ENCODE measurements around the gene SH3PXD2A.

SH3PXD2A gene

DNA sequence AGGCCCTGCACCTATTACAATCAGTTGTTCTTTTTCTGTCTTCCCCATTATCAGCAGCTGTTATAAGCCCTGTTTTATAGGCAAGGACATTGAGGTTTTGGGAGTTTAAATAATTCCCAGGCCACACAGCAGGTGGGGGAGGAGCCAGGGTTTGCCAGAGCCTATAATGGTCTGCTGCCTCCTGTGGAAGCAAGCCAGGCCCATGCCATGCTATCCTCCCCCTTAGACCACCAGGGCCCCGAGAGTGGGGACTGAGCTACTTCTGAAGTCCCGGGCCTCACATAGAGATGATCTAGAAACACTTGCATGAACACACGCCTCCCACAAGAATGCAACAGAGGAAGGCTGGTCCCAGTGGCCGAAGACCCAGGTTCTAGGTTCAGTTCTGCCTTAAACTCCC, 141.7 kb downstream of the SH3PXD2A start:
- no peak overlapping the region for H3K27ac ChIP-seq (ENCODE audit: low read length)
- peaks cover 7% of the 10 kb centered on the region for H3K4me1 ChIP-seq (ENCODE audit: control insufficient read depth, insufficient read depth, low read length)
- no peaks in the 10 kb centered on the region for H3K27me3 ChIP-seq (ENCODE audit: control insufficient read depth in 1 of 2, insufficient read depth in 2 of 2, low read length in 2 of 2)
- H3K9ac ChIP-seq (ENCODE audit: low read length in 2 of 2), result no peak overlapping the region
- H3K4me3 ChIP-seq (ENCODE audit: low read length in 2 of 2), result no peak overlapping the region
- peaks cover 0 to 2% of the 10 kb centered on the region in 2 donors for H3K36me3 ChIP-seq (ENCODE audit: control insufficient read depth in 2 of 2, insufficient read depth in 2 of 2, low read length in 2 of 2)
- H3K9me3 ChIP-seq (ENCODE audit: control insufficient read depth in 2 of 2, low read length in 2 of 2), result no peaks in the 10 kb centered on the region

DNA sequence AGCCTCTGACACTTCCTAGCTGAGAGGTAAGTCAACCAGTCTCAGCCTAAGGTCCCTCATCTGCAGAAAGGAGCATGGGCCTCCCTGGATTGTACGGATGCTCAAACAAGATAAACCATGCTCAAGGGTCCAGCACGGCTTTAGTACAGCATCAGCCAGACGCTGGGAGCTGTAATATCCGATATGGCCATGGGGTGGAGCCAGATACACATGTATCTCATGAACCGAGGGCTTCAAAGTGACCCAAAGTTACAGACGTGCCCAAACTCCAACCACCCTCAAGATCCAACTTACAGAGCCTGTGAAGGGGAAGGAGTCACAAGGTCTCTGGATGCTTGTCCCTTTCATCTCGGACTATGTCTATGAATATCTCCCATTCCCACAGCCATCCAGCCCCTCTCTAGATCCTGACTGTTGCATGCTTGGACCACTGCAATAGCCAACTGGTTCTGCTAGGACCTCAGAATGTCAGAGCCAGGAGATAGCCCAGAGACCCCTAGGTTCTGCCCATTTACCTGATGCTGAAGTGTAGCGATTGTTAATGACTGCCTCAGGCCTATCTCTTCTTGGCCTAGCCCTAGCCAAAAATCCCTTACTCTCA, 142.4 kb downstream of the SH3PXD2A start:
- Histone ChIP-seq H3K27me3 (ENCODE audit: control insufficient read depth in 1 of 2, insufficient read depth in 2 of 2, low read length in 2 of 2) (no peaks in the 10 kb centered on the region), H3K27ac (ENCODE audit: low read length) (no peak overlapping the region), H3K4me3 (ENCODE audit: low read length in 2 of 2) (no peak overlapping the region), H3K4me1 (ENCODE audit: control insufficient read depth, insufficient read depth, low read length) (peaks cover 7% of the 10 kb centered on the region), H3K36me3 (ENCODE audit: control insufficient read depth in 2 of 2, insufficient read depth in 2 of 2, low read length in 2 of 2) (peaks cover 0 to 2% of the 10 kb centered on the region in 2 donors), H3K9me3 (ENCODE audit: control insufficient read depth in 2 of 2, low read length in 2 of 2) (no peaks in the 10 kb centered on the region), H3K9ac (ENCODE audit: low read length in 2 of 2) (no peak overlapping the region)

DNA sequence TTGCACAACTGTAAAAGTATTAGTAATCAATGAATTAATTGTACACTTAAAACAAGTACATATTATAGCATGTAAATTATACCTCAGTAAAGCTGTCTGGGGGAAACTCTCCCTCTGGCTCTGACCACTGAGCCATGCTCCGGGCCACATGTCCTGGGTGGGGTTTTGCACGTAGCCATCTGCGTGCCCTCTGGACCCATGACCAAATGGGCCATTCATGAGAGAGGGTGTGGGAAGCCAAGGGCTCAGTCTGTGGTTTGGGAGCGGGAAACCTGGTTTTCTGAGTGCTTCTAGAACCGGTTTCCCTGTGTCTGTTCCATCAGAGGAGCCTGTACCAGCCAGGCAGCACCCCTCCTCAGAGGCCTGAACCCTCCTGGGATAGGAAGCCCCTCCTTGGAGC, 143.2 kb downstream of the SH3PXD2A start:
- peaks cover 0 to 2% of the 10 kb centered on the region in 2 donors for H3K36me3 ChIP-seq (ENCODE audit: control insufficient read depth in 2 of 2, insufficient read depth in 2 of 2, low read length in 2 of 2)
- no peaks in the 10 kb centered on the region for H3K27me3 ChIP-seq (ENCODE audit: control insufficient read depth in 1 of 2, insufficient read depth in 2 of 2, low read length in 2 of 2)
- H3K4me1 ChIP-seq (ENCODE audit: control insufficient read depth, insufficient read depth, low read length), result peaks cover 7% of the 10 kb centered on the region
- H3K27ac ChIP-seq (ENCODE audit: low read length), result no peak overlapping the region
- H3K9ac ChIP-seq (ENCODE audit: low read length in 2 of 2), result no peak overlapping the region
- no peaks in the 10 kb centered on the region for H3K9me3 ChIP-seq (ENCODE audit: control insufficient read depth in 2 of 2, low read length in 2 of 2)
- H3K4me3 ChIP-seq (ENCODE audit: low read length in 2 of 2), result no peak overlapping the region

DNA sequence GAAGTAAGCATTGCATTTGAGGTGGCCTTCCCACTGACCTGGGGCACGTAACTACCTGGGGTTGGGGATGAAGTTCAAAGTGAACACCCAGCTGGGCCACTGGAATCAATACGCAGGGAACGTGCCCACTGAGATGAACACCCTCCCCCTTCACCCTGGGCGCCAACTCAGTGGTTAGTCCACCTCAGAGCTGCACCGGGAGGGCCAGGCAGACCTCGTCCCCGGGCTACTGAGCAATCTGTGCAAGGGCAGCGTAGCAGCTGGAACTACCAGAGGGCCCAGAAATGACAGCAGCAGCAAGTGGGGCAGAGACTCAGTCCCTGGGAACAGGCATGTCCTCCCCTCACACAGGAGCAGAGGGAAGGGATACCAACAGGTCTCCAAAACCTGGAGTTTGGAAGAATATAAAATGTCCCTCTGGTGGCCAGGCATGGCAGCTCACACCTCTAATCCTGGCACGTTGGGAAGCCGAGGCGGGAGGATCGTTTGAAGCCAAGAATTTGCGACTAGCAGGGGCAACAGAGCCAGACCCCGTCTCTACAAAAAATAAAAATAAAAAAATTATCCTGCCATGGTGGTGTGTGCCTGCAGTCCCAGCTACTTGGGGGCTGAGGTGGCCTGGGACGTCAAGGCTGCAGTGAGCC, 143.9 kb downstream of the SH3PXD2A start:
- Histone ChIP-seq H3K27me3 (ENCODE audit: control insufficient read depth in 1 of 2, insufficient read depth in 2 of 2, low read length in 2 of 2) (no peaks in the 10 kb centered on the region), H3K4me1 (ENCODE audit: control insufficient read depth, insufficient read depth, low read length) (peaks cover 7% of the 10 kb centered on the region)

DNA sequence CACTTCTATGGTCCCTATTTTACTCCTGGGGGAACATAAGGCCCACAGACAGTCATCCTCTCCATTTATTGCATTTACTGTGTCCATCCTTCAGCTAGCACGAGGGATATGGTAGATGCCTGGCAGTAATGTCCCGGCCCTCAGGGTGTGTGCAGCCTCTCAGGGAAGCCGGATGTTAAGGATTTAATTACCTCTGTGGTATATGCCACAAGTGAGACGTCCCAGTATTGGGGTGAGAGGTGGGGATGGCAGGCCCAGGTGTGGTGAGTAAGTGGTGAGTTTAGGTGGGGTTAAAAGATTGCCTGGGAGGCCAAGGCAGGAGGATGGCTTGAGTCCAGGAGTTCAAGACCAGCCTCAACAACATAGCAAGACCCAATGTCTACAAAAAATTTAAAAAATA, 144.9 kb downstream of the SH3PXD2A start:
- H3K27me3 ChIP-seq (ENCODE audit: control insufficient read depth in 1 of 2, insufficient read depth in 2 of 2, low read length in 2 of 2), result no peaks in the 10 kb centered on the region
- peaks cover 7% of the 10 kb centered on the region for H3K4me1 ChIP-seq (ENCODE audit: control insufficient read depth, insufficient read depth, low read length)
- no peak overlapping the region for H3K27ac ChIP-seq (ENCODE audit: low read length)
- H3K4me3 ChIP-seq (ENCODE audit: low read length in 2 of 2), result no peak overlapping the region
- H3K9me3 ChIP-seq (ENCODE audit: control insufficient read depth in 2 of 2, low read length in 2 of 2), result no peaks in the 10 kb centered on the region
- H3K9ac ChIP-seq (ENCODE audit: low read length in 2 of 2), result no peak overlapping the region
- H3K36me3 ChIP-seq (ENCODE audit: control insufficient read depth in 2 of 2, insufficient read depth in 2 of 2, low read length in 2 of 2), result no peaks in the 10 kb centered on the region

More for the DNA sequence above, 143.9 kb downstream of the SH3PXD2A start:
- Histone ChIP-seq H3K36me3 (ENCODE audit: control insufficient read depth in 2 of 2, insufficient read depth in 2 of 2, low read length in 2 of 2) (no peaks in the 10 kb centered on the region), H3K9me3 (ENCODE audit: control insufficient read depth in 2 of 2, low read length in 2 of 2) (no peaks in the 10 kb centered on the region), H3K27ac (ENCODE audit: low read length) (no peak overlapping the region), H3K9ac (ENCODE audit: low read length in 2 of 2) (no peak overlapping the region), H3K4me3 (ENCODE audit: low read length in 2 of 2) (no peak overlapping the region)

DNA sequence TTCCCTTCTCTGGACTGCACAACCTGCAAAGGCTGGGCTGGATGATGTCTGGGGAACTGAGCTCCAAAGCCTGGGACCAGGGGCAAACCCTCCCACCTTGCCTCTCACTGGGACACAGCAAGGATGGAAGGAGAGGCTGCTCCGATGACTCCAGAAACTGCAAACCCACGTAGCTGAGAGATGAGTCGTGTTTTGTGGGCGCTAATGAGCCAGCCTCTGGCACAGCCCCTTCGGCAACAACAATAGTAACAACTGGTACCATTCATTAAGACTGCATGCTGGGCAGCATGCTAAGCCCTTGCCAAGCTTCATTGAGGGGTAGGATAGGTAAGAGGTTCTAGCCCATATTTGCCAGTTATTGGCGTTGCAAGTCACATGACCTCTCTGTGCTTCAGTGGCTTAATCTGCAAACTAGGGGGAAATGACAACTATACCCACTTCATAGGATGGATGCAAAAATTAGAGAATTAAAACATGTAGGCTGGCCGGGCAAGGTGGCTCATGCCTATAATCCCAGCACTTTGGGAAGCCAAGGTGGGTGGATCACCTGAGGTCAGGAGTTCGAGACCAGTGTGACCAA, 145.9 kb downstream of the SH3PXD2A start:
- Histone ChIP-seq H3K4me3 (ENCODE audit: low read length in 2 of 2) (no peak overlapping the region), H3K9me3 (ENCODE audit: control insufficient read depth in 2 of 2, low read length in 2 of 2) (no peaks in the 10 kb centered on the region), H3K27me3 (ENCODE audit: control insufficient read depth in 1 of 2, insufficient read depth in 2 of 2, low read length in 2 of 2) (no peaks in the 10 kb centered on the region), H3K4me1 (ENCODE audit: control insufficient read depth, insufficient read depth, low read length) (peaks cover 7% of the 10 kb centered on the region), H3K36me3 (ENCODE audit: control insufficient read depth in 2 of 2, insufficient read depth in 2 of 2, low read length in 2 of 2) (no peaks in the 10 kb centered on the region), H3K27ac (ENCODE audit: low read length) (no peak overlapping the region), H3K9ac (ENCODE audit: low read length in 2 of 2) (no peak overlapping the region)

DNA sequence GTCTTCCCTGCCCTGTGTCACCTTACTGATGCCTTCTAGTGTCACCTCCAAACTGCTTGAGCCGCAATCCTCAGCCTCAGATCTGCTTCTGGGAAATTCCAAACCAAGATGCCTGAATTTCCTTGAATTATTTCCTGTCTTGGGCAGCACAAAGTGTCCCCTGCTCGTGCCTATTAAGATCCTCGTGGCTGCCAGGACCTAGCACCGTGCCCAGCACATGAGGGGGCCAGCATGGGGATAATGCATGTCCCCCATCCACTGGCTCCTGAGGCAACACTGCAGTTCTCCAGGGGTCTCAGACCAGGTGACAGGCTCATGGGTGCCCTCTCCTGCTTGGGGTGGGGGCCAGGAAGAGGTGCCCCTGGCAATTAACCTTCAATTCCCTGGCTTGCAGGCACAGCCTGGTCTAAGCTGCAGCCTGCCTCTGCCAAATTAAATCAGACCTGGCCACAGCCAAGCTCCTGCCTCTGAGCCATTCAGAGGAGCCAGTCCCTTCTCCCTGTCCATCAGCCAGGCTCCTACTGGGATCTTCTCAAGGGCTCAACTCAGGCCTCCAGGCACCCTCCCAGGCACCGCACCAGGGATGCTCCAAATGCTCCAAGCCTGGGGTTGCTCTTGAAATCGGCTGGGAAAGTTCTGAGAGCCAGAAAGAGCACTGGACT, 146.6 kb downstream of the SH3PXD2A start:
- no peaks in the 10 kb centered on the region for H3K27me3 ChIP-seq (ENCODE audit: control insufficient read depth in 1 of 2, insufficient read depth in 2 of 2, low read length in 2 of 2)
- peaks cover 7% of the 10 kb centered on the region for H3K4me1 ChIP-seq (ENCODE audit: control insufficient read depth, insufficient read depth, low read length)
- no peaks in the 10 kb centered on the region for H3K36me3 ChIP-seq (ENCODE audit: control insufficient read depth in 2 of 2, insufficient read depth in 2 of 2, low read length in 2 of 2)
- no peak overlapping the region for H3K27ac ChIP-seq (ENCODE audit: low read length)
- no peak overlapping the region for H3K9ac ChIP-seq (ENCODE audit: low read length in 2 of 2)
- H3K9me3 ChIP-seq (ENCODE audit: control insufficient read depth in 2 of 2, low read length in 2 of 2), result no peaks in the 10 kb centered on the region
- no peak overlapping the region for H3K4me3 ChIP-seq (ENCODE audit: low read length in 2 of 2)

DNA sequence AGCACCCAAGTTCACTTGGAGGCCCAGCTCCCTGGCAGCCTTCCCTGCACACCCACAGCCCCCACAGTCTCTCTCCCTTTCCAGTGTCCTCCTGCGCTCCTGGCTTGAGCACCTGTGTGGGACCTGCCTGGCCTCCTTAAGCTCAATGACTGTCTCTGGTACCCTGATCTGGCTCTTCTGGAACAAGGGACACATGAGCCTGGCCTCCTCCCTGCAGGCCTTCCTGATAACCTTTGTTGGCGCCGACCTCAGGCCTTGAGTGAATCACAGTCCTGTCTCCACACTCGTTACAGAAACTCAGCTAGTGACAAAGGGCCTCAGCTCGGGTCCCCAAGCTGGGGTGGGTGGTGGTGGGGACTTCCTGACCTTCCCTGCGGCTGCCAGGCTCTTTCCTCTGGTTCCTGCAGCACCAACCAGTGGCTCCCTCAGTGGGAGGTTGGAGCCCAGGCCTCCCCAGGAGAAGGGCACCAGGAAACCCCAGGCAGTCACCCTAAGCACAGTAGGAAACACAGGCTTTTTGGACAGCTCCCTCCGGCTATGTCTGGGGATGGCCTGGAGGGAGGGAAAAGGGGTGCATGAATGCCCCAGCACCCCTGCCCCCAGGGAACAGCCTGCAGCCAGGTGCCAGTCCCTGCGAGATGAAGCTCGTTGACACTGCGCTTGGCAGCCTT, 147.3 kb downstream of the SH3PXD2A start:
- Histone ChIP-seq H3K9me3 (ENCODE audit: control insufficient read depth in 2 of 2, low read length in 2 of 2) (no peaks in the 10 kb centered on the region), H3K4me1 (ENCODE audit: control insufficient read depth, insufficient read depth, low read length) (peaks cover 7% of the 10 kb centered on the region), H3K4me3 (ENCODE audit: low read length in 2 of 2) (no peak overlapping the region), H3K27ac (ENCODE audit: low read length) (no peak overlapping the region), H3K9ac (ENCODE audit: low read length in 2 of 2) (no peak overlapping the region), H3K36me3 (ENCODE audit: control insufficient read depth in 2 of 2, insufficient read depth in 2 of 2, low read length in 2 of 2) (no peaks in the 10 kb centered on the region), H3K27me3 (ENCODE audit: control insufficient read depth in 1 of 2, insufficient read depth in 2 of 2, low read length in 2 of 2) (no peaks in the 10 kb centered on the region)

DNA sequence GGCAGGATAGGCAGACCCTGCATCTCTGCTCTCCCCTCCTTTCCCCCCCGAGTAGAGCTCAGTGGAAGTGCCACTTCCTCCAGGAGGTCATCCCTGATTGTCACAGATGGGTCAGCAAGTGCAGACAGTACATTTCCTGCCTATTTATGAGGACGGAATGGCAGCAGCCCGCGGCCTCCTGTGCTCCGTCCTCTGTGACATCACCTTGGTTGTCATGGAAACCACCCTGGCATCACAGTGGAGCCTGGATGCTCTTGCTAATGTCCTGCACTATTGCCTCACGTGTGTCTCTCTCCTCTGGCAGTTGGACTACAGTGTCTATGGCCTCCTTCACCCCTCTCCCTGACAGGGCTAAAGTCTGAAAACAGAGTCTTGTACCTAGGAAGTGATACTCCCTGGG, 148.6 kb downstream of the SH3PXD2A start:
- Histone ChIP-seq H3K9me3 (ENCODE audit: control insufficient read depth in 2 of 2, low read length in 2 of 2) (no peaks in the 10 kb centered on the region), H3K27ac (ENCODE audit: low read length) (no peak overlapping the region), H3K27me3 (ENCODE audit: control insufficient read depth in 1 of 2, insufficient read depth in 2 of 2, low read length in 2 of 2) (no peaks in the 10 kb centered on the region), H3K36me3 (ENCODE audit: control insufficient read depth in 2 of 2, insufficient read depth in 2 of 2, low read length in 2 of 2) (no peaks in the 10 kb centered on the region), H3K4me1 (ENCODE audit: control insufficient read depth, insufficient read depth, low read length) (peaks cover 3% of the 10 kb centered on the region), H3K4me3 (ENCODE audit: low read length in 2 of 2) (no peak overlapping the region), H3K9ac (ENCODE audit: low read length in 2 of 2) (no peak overlapping the region)

DNA sequence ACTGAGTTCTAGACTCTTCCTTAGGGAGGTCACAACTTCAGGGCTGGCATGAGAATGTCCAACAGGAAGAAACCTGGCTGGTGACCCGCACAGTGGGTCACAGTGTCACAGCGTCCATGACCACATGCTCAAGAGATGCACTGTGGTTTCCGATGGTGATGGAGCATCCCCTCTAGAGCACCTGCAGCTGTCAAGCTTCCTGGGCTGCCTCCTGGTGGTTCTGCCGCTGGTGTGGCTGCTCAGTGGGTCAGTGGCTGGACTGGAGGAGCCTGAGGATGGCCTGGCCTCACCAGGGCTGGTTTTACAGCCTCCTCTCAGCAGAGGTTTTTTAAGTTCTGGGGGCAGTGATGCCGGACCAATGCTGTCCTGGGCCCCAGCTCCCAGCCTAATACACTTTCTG, 149.3 kb downstream of the SH3PXD2A start:
- no peaks in the 10 kb centered on the region for H3K36me3 ChIP-seq (ENCODE audit: control insufficient read depth in 2 of 2, insufficient read depth in 2 of 2, low read length in 2 of 2)
- no peaks in the 10 kb centered on the region for H3K9me3 ChIP-seq (ENCODE audit: control insufficient read depth in 2 of 2, low read length in 2 of 2)
- H3K4me3 ChIP-seq (ENCODE audit: low read length in 2 of 2), result no peak overlapping the region
- no peaks in the 10 kb centered on the region for H3K27me3 ChIP-seq (ENCODE audit: control insufficient read depth in 1 of 2, insufficient read depth in 2 of 2, low read length in 2 of 2)
- no peak overlapping the region for H3K9ac ChIP-seq (ENCODE audit: low read length in 2 of 2)
- H3K4me1 ChIP-seq (ENCODE audit: control insufficient read depth, insufficient read depth, low read length), result peaks cover 3% of the 10 kb centered on the region
- no peak overlapping the region for H3K27ac ChIP-seq (ENCODE audit: low read length)
